Upper lobe of left lung (tissue), 4 donors: ENCODE measurements around the gene STXBP6.

ENCODE experiments used
- CTCF ChIP-seq, 6 experiments: fragments of 450-650 bp in 4 of 6; fragments of 200-600 bp in 2 of 6; sonication (generic) in 2 of 6; IDR thresholded peaks; one replicate each; pipeline ENCODE4 v1.5.1; 2016 to 2019; ENCODE audit warnings: antibody characterized with exemption in 6 of 6
- POLR2AphosphoS5 ChIP-seq, 2 donors: sonication (generic); formaldehyde crosslinking; IDR thresholded peaks; one replicate each; pipeline ENCODE4 v1.5.1; 2017; ENCODE audit warnings: antibody characterized with exemption in 2 of 2

- TF ChIP-seq CTCF (IDR thresholded peaks at IDR 0.05): no peak
- no peak for TF ChIP-seq POLR2AphosphoS5 (IDR thresholded peaks at IDR 0.05)
Measured at GRCh38 chr14:25041898-25042297, 8.0 kb downstream of the STXBP6 start.
